Ishikawa (cell line): Measurements from ENCODE around the gene PLSCR3.

Source experiments
- CEBPB ChIP-seq: IDR thresholded peaks from 2 replicates; pipeline ENCODE4 v1.6.1; 2012
- CREB1 ChIP-seq: IDR thresholded peaks from 2 replicates; pipeline ENCODE4 v1.6.1; 2012; ENCODE audit warnings: low read depth
- EGR1 ChIP-seq: IDR thresholded peaks from 2 replicates; pipeline ENCODE4 v1.6.1; 2012
- EP300 ChIP-seq: IDR thresholded peaks from 2 replicates; pipeline ENCODE4 v1.6.1; 2012; ENCODE audit warnings: borderline replicate concordance
- FOXM1 ChIP-seq: IDR thresholded peaks from 2 replicates; pipeline ENCODE4 v1.6.1; 2012; ENCODE audit warnings: low read depth, borderline replicate concordance
- NFIC ChIP-seq: IDR thresholded peaks from 2 replicates; pipeline ENCODE4 v1.6.1; 2012
- RAD21 ChIP-seq: IDR thresholded peaks from 2 replicates; pipeline ENCODE4 v1.6.1; 2012; ENCODE audit warnings: low read depth
- TAF1 ChIP-seq: IDR thresholded peaks from 2 replicates; pipeline ENCODE4 v1.6.1; 2012; ENCODE audit warnings: low read depth, mild to moderate bottlenecking
- TCF12 ChIP-seq: IDR thresholded peaks from 2 replicates; pipeline ENCODE4 v1.6.1; 2012; ENCODE audit warnings: low read depth
- TEAD4 ChIP-seq: IDR thresholded peaks from 2 replicates; pipeline ENCODE4 v1.6.1; 2012
- YY1 ChIP-seq: IDR thresholded peaks from 2 replicates; pipeline ENCODE4 v1.6.1; 2012; ENCODE audit warnings: low read depth
- ZBTB7A ChIP-seq: IDR thresholded peaks from 2 replicates; pipeline ENCODE4 v1.6.1; 2012; ENCODE audit warnings: low read depth
- TF ChIP-seq, protein P1 (sequence below): IDR thresholded peaks from 2 replicates; pipeline ENCODE4 v1.6.1; 2012; ENCODE audit warnings: low read depth, mild to moderate bottlenecking
- TF ChIP-seq, protein P2 (sequence below): IDR thresholded peaks from 2 replicates; pipeline ENCODE4 v1.6.1; 2012
- TF ChIP-seq, protein P3 (sequence below): IDR thresholded peaks from 2 replicates; pipeline ENCODE4 v1.6.1; 2012

PLSCR3 gene

DNA sequence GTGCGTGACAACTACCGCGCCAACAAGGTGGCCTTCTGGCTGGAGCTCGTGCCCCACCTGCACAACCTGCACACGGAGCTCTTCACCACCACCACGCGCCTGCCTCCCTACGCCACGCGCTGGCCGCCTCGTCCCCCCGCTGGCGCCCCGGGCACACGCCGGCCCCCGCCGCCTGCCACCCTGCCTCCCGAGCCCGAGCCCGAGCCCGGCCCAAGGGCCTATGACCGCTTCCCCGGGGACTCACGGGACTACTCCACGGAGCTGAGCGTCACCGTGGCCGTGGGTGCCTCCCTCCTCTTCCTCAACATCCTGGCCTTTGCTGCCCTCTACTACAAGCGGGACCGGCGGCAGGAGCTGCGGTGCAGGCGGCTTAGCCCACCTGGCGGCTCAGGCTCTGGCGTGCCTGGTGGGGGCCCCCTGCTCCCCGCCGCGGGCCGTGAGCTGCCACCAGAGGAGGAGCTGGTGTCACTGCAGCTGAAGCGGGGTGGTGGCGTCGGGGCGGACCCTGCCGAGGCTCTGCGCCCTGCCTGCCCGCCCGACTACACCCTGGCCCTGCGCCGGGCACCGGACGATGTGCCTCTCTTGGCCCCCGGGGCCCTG lies 22.8 kb upstream of the PLSCR3 start:
- TF ChIP-seq, protein P1, sequence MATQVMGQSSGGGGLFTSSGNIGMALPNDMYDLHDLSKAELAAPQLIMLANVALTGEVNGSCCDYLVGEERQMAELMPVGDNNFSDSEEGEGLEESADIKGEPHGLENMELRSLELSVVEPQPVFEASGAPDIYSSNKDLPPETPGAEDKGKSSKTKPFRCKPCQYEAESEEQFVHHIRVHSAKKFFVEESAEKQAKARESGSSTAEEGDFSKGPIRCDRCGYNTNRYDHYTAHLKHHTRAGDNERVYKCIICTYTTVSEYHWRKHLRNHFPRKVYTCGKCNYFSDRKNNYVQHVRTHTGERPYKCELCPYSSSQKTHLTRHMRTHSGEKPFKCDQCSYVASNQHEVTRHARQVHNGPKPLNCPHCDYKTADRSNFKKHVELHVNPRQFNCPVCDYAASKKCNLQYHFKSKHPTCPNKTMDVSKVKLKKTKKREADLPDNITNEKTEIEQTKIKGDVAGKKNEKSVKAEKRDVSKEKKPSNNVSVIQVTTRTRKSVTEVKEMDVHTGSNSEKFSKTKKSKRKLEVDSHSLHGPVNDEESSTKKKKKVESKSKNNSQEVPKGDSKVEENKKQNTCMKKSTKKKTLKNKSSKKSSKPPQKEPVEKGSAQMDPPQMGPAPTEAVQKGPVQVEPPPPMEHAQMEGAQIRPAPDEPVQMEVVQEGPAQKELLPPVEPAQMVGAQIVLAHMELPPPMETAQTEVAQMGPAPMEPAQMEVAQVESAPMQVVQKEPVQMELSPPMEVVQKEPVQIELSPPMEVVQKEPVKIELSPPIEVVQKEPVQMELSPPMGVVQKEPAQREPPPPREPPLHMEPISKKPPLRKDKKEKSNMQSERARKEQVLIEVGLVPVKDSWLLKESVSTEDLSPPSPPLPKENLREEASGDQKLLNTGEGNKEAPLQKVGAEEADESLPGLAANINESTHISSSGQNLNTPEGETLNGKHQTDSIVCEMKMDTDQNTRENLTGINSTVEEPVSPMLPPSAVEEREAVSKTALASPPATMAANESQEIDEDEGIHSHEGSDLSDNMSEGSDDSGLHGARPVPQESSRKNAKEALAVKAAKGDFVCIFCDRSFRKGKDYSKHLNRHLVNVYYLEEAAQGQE = no peak
- no peak for TF ChIP-seq CEBPB
- TF ChIP-seq FOXM1 = no peak
- TF ChIP-seq TAF1 = no peak
- TF ChIP-seq TCF12 = no peak
- no peak for TF ChIP-seq EP300
- TF ChIP-seq, protein P2, sequence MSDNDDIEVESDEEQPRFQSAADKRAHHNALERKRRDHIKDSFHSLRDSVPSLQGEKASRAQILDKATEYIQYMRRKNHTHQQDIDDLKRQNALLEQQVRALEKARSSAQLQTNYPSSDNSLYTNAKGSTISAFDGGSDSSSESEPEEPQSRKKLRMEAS = no peak
- no peak for TF ChIP-seq TEAD4

DNA sequence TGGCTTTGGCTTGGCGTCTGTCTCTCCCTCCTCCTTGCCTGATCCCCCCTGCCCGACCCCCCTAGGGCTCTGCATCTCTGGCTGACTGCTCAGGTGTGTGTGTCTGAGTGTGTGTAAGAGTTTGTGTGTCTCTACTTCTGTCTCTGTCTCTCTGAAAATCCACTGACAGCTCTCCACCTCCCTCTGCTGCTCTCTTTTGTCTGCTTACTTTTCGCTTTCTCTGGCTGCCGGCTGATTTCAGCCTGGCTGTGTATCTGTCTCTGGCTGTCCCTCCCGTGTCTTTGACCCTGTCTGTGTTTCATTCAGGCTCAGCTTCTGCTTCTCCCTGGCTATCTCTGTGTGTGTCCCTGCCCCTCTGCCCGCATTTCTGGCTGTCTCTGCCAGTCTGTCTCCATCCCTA lies 22.0 kb upstream of the PLSCR3 start:
- no peak for TF ChIP-seq CREB1
- TF ChIP-seq EP300 = no peak
- TF ChIP-seq, protein P2 = no peak
- TF ChIP-seq TAF1 = no peak
- TF ChIP-seq RAD21 = peak; percentile 26; the same call in 1 of the 2 replicates
- TF ChIP-seq FOXM1 = no peak
- TF ChIP-seq, protein P3, sequence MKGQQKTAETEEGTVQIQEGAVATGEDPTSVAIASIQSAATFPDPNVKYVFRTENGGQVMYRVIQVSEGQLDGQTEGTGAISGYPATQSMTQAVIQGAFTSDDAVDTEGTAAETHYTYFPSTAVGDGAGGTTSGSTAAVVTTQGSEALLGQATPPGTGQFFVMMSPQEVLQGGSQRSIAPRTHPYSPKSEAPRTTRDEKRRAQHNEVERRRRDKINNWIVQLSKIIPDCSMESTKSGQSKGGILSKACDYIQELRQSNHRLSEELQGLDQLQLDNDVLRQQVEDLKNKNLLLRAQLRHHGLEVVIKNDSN = no peak

DNA sequence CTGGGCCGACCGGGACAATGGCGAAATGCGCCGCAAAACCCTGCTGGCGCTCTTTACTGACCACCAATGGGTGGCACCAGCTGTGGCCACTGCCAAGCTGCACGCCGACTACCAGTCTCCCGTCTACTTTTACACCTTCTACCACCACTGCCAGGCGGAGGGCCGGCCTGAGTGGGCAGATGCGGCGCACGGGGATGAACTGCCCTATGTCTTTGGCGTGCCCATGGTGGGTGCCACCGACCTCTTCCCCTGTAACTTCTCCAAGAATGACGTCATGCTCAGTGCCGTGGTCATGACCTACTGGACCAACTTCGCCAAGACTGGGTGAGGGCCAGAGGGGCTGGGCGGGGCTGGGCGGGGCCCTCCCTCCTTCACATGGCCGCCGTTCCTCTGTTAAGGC lies 21.5 kb upstream of the PLSCR3 start:
- no peak for TF ChIP-seq ZBTB7A

DNA sequence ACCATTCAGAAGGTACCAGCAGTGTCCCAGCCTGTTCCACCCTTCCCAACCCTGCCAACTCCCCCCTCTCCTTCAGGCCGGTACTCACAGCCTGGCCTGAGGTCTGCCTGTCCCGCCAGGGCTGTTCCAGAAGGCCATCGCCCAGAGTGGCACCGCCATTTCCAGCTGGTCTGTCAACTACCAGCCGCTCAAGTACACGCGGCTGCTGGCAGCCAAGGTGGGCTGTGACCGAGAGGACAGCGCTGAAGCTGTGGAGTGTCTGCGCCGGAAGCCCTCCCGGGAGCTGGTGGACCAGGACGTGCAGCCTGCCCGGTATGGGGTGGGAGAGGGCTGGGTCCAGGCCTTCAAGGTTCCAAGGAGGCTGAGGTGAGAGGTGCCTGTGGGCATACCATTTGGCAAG lies 20.5 kb upstream of the PLSCR3 start:
- TF ChIP-seq TCF12 (no peak), FOXM1 (no peak), CEBPB (no peak), ZBTB7A (no peak), YY1 (no peak), TAF1 (no peak), TEAD4 (no peak), NFIC (no peak), EP300 (no peak), CREB1 (no peak), EGR1 (no peak), RAD21 (no peak)
- TF ChIP-seq, protein P2 = no peak
- TF ChIP-seq, protein P3 = no peak
- TF ChIP-seq, protein P1 = no peak

DNA sequence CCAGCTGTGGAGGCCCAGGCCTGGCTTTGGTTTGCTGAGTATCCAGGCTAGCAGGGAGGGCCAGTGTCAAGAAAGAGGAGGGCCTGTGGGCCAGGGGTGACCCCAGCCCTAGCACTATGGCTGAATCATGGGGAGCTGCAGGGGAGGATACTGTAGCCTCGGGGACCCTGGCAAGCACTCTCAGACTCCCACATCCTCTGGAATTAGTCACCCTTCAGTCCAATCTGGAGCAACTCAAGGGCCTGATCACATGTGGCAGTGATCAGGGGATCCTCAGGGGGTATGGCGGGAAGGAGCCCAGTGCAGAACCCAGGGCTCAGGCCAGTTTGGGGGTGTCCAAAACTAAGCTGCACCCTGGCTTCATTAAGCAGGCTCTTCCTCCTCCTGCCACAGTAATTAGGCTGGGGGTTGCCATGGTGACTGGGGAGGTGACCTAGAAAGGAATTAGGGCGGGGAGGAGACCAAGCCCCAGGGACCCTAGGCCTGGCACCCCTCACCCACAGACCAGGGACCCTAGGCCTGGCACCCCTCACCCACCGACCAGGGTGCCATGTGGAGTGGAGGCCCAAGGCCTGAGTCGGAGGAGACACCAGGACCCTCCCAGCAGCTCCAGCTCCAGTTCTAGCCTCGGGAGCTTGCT lies 19.1 kb upstream of the PLSCR3 start:
- TF ChIP-seq TAF1 (no peak), TEAD4 (no peak), EP300 (no peak), YY1 (no peak), CREB1 (no peak), NFIC (no peak), FOXM1 (no peak), ZBTB7A (no peak), TCF12 (no peak), CEBPB (no peak), RAD21 (no peak), EGR1 (no peak)
- TF ChIP-seq, protein P2 = no peak
- TF ChIP-seq, protein P3 = no peak
- TF ChIP-seq, protein P1 = no peak
